ENCODE data around the gene KRTAP5-1.
"Not testable (repeated sequence)": the region's sequence is repeated elsewhere in the genome, so short reads cannot be mapped to it uniquely, and the experiment has no call there.

- not testable (repeated sequence) for TF ChIP-seq CTCF (optimal IDR thresholded peaks at IDR 0.05 in 1 of 3, IDR thresholded peaks at IDR 0.05 in 1 of 3, conservative IDR thresholded peaks at IDR 0.05 in 1 of 3; ENCODE audit: extremely low read depth in 1 of 3, insufficient read depth in 2 of 3, low read length in 3 of 3); EZH2 (IDR thresholded peaks at IDR 0.05; ENCODE audit: low read length)
These were observed 2.2 kb downstream of the KRTAP5-1 start for GRCh38 chr11:1582909-1583308.
